GM12873 (cell line): ENCODE results near the gene SDC1.

Source experiments
- CTCF ChIP-seq: IDR thresholded peaks from 2 replicates; pipeline ENCODE4 v1.5.1; 2012; ENCODE audit warnings: low read depth, mild to moderate bottlenecking, moderate library complexity, low read length, control low read depth; ENCODE audit not compliant: insufficient read depth; ENCODE audit errors: missing control alignments

Gene SDC1

GRCh38 chr2:20209373-20210109, 15.4 kb downstream of the SDC1 start:
- no peak for TF ChIP-seq CTCF

GRCh38 chr2:20208476-20208859, 16.5 kb downstream of the SDC1 start:
- no peak for TF ChIP-seq CTCF

DNA sequence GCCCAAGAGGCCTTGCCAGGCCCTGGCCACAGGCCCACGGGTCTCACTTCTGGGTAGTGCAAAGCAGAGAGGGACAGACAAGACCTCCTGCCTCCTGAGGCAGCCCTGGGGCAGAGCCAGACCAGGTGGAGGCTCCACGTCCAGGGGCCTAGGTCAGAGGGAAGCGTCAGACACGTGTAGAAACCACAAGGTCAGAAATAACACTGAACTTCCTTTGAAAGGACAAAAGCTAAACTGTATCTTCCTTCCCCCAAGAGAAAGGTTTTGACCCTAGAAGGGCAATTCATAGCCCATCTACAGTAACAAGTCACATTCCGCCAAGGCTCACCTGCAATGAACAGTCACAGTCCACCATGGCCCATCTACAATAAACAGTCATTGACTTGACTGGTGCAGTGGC, 17.9 kb downstream of the SDC1 start:
- no peak for TF ChIP-seq CTCF

DNA sequence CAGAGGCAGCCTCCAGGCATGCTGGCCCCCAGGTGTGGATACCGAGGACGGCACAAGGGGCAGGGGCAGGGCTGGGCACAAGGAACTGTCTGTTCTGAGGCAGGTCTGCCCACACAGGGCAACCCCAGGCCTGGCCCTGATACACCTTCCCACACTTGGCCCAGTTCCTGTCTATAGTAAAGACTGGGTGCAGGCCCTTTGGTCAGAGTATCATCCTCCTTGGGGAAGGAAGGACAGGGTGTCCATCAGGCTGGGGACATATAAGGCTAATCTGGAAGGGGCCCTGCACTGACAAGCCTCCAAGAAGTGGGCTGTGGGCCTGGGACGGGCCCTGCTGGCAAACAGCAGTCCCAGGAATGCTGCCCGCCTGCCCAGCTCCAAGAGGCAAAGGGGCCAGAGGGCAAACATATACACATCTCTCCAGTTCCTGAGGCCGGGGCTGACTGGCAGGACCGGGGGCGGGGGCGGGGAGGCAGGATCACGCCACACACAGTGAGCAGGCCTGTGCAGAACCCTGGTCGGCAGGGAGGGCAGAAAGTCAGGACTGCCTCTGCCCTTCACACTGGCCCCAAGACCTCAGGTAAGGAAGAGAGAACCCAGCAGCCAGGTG, 18.9 kb downstream of the SDC1 start:
- no peak for TF ChIP-seq CTCF

DNA sequence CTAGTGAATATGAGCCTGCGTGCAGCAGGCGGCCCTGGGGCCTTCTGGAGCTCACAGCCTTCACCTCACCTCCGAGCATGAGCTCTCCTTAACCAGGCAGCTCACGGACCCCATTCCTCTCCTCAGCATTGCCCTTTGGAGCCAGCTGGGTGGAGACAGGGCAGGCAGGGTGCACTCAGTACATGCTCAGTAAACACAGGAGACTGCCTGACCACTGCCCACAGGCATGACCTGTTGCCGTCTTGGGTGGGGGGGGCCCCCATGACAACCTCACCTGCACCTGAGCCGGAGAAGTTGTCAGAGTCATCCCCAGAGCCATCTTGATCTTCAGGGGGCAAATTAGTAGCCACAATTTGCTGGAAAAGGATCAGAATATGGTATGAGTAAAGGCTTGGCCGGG, 19.9 kb downstream of the SDC1 start:
- no peak for TF ChIP-seq CTCF

DNA sequence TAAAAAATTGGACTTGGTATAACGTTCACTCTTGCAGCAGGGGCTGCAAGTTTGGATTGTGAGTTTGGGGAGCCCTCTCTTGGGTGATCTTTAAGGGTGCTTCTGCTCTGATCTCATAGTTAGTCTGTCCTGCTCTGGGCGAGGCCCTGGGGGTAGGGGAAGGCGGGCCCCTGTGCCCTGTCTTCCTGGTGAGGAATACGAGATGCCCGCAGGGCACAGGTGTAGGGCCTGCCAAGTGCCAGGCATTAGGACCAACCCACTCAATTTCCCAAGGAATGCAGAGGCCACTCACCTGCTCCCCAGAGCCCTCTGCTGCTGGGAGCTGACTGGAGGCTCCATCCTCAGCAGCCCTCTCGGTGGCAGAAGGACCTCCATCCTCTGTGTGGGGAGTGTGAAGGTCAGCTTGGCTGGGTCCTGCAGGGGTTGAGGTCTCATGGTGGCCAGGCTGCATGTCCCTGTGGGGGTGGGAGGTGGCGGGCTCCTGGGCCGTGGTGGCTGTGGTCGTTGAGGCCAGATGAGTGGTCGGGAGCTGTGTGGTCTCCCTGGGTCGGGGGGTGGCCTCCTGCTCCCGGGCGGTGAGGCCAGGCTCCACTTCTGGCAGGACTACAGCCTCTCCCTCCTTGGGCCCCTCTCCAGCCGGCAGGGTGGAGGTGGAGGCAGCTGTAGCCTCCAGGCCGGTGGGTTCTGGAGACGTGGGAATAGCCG, 21.3 kb downstream of the SDC1 start:
- no peak for TF ChIP-seq CTCF

DNA sequence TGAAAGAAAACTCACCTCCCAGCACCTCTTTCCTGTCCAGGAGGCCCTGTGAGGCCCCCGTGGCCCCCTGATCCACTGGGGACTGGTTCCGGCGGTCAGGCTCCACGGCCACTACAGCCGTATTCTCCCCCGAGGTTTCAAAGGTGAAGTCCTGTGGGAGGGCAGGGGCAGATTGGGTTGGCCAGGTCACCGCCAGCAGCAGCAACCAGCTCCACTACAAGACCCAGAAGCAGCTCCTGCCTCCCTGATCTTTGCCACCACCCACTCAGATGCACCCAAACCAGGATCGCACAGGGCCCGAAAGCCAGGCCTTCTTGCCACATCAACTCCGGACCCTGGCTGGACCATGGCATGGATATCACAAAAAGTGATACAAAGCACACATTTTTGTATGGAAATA, 21.9 kb downstream of the SDC1 start:
- no peak for TF ChIP-seq CTCF
